ENCODE measurements around the gene BEND2. TPM values are rescaled to one million over a fixed set of nuclear protein-coding genes. Genes with fewer than 3 reads are reported as not detected.

Gene BEND2
- total and polyA plus RNA-seq, 9 of the 15 experiments (the other 6 are each of a cell fraction or from before 2014, with no cell fraction given): 0.01 to 0.18 (median 0.06) TPM; not detected in 3

DNA sequence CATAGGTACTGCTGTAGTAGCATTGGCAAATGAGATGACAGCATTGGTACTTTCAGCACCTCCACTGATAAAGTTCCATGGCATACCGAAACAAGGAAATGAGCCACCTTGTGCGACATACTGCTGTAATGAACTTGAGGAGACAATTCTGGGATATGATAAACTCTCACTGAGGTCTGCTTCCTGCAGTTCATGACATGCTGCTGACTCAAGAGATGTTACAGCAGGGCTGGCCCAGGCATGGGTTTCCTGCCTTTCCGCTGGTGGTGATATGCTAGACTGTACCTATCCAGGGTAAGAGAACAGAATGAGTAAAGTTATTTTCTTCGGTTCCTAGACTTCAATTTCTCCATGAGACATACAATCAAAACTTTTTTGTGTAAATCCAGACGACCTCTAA lies 17.1 kb downstream of the BEND2 start:
- WGBS (ENCODE audit: insufficient coverage, low coverage, missing lambda C conversion rate): 0% methylated on average over 5 of the region's 5 CpGs
- H3K4me1 ChIP-seq (replicated peaks in 1 of 2; ENCODE audit: control insufficient read depth in 2 of 2, insufficient read depth in 2 of 2, low read length in 2 of 2): no peaks in the 10 kb centered on the region
- H3K4me2 ChIP-seq (ENCODE audit: insufficient read depth, low read length): no peak overlapping the region
- intact Hi-C loops (cut with micrococcal nuclease): no loop called here
- DNase-seq (ENCODE audit: extremely low read depth in 1 of 4, low spot score in 3 of 4) (no peak), ATAC-seq (no peak), FAIRE-seq (no peak)
- CTCF ChIA-PET (ENCODE audit: low intra/inter-chr PET ratio): no interaction called here
- H3K27me3 ChIP-seq (ENCODE audit: control insufficient read depth in 2 of 2, insufficient read depth in 2 of 2, low read length in 2 of 2): no peaks in the 10 kb centered on the region; a peak in 1 of 5 replicates
- H4K20me1 ChIP-seq (replicated peaks; ENCODE audit: control insufficient read depth, insufficient read depth, low read length): no peaks in the 10 kb centered on the region
- H3K9ac ChIP-seq (ENCODE audit: insufficient read depth in 1 of 2, low read depth in 2 of 2, low read length in 2 of 2): no peak overlapping the region
- TF ChIP-seq ZNF41 (CRISPR knock-in tag; conservative IDR thresholded peaks at IDR 0.05) (0 out of 2 replicates have a peak, but pooled peaks have one; percentile 17), NFXL1 (CRISPR knock-in tag; IDR thresholded peaks at IDR 0.05) (no peak), SREBF2 (CRISPR knock-in tag; IDR thresholded peaks at IDR 0.05) (no peak), EHMT2 (IDR thresholded peaks at IDR 0.05) (no peak)
- TF ChIP-seq, protein P1, sequence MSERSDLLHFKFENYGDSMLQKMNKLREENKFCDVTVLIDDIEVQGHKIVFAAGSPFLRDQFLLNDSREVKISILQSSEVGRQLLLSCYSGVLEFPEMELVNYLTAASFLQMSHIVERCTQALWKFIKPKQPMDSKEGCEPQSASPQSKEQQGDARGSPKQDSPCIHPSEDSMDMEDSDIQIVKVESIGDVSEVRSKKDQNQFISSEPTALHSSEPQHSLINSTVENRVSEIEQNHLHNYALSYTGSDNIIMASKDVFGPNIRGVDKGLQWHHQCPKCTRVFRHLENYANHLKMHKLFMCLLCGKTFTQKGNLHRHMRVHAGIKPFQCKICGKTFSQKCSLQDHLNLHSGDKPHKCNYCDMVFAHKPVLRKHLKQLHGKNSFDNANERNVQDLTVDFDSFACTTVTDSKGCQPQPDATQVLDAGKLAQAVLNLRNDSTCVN (CRISPR knock-in tag; IDR thresholded peaks at IDR 0.05): no peak
- no peak overlapping the region for H2AFZ ChIP-seq (ENCODE audit: low read depth, low read length)
- H3K79me2 ChIP-seq (ENCODE audit: control insufficient read depth, insufficient read depth, low read length): no peaks in the 10 kb centered on the region
- no peaks in the 10 kb centered on the region for H3K36me3 ChIP-seq (ENCODE audit: control insufficient read depth, insufficient read depth, low read length)
- in situ Hi-C loops (cut with MboI): no loop called here
- no TSS peak for BruUV-seq (replicated peaks)
- no peaks in the 10 kb centered on the region for H3K9me3 ChIP-seq (replicated peaks; ENCODE audit: control insufficient read depth, insufficient read depth, low read depth, low read length)
- H3K27ac ChIP-seq (ENCODE audit: extremely low read depth, low read depth, low read length): no peak overlapping the region
- H3K9me1 ChIP-seq (ENCODE audit: control insufficient read depth, insufficient read depth, low read length): no peaks in the 10 kb centered on the region
- no peak overlapping the region for H3K4me3 ChIP-seq
- POLR2A ChIA-PET: no interaction called here

- Histone ChIP-seq H3K9me1 (ENCODE audit: control insufficient read depth, insufficient read depth, low read length) (no peaks in the 10 kb centered on the region), H3K9ac (ENCODE audit: insufficient read depth in 1 of 2, low read depth in 2 of 2, low read length in 2 of 2) (no peak overlapping the region), H3K27ac (ENCODE audit: extremely low read depth, low read depth, low read length) (no peak overlapping the region), H3K4me1 (replicated peaks in 1 of 2; ENCODE audit: control insufficient read depth in 2 of 2, insufficient read depth in 2 of 2, low read length in 2 of 2) (no peaks in the 10 kb centered on the region; a peak in 1 of 5 replicates), H3K4me3 (no peak overlapping the region), H2AFZ (ENCODE audit: low read depth, low read length) (no peak overlapping the region), H3K4me2 (ENCODE audit: insufficient read depth, low read length) (no peak overlapping the region), H3K27me3 (ENCODE audit: control insufficient read depth in 2 of 2, insufficient read depth in 2 of 2, low read length in 2 of 2) (no peaks in the 10 kb centered on the region), H3K36me3 (ENCODE audit: control insufficient read depth, insufficient read depth, low read length) (no peaks in the 10 kb centered on the region), H4K20me1 (replicated peaks; ENCODE audit: control insufficient read depth, insufficient read depth, low read length) (no peaks in the 10 kb centered on the region), H3K9me3 (replicated peaks; ENCODE audit: control insufficient read depth, insufficient read depth, low read depth, low read length) (no peaks in the 10 kb centered on the region), H3K79me2 (ENCODE audit: control insufficient read depth, insufficient read depth, low read length) (no peaks in the 10 kb centered on the region)
- no peak for FAIRE-seq
- peak; percentile 62; the same call in 2 of the 3 replicates for ATAC-seq
- WGBS (ENCODE audit: insufficient coverage, low coverage, missing lambda C conversion rate): 0% methylated on average over 1 of the region's 1 CpG
- intact Hi-C loops (cut with micrococcal nuclease): no loop called here
- ChIA-PET POLR2A (no interaction called here), CTCF (ENCODE audit: low intra/inter-chr PET ratio) (no interaction called here)
- DNase-seq (ENCODE audit: extremely low read depth in 1 of 4, low spot score in 3 of 4): no peak
- BruUV-seq (replicated peaks): no TSS peak
- in situ Hi-C loops (cut with MboI): no loop called here
- TF ChIP-seq, protein P2, sequence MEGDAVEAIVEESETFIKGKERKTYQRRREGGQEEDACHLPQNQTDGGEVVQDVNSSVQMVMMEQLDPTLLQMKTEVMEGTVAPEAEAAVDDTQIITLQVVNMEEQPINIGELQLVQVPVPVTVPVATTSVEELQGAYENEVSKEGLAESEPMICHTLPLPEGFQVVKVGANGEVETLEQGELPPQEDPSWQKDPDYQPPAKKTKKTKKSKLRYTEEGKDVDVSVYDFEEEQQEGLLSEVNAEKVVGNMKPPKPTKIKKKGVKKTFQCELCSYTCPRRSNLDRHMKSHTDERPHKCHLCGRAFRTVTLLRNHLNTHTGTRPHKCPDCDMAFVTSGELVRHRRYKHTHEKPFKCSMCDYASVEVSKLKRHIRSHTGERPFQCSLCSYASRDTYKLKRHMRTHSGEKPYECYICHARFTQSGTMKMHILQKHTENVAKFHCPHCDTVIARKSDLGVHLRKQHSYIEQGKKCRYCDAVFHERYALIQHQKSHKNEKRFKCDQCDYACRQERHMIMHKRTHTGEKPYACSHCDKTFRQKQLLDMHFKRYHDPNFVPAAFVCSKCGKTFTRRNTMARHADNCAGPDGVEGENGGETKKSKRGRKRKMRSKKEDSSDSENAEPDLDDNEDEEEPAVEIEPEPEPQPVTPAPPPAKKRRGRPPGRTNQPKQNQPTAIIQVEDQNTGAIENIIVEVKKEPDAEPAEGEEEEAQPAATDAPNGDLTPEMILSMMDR (IDR thresholded peaks at IDR 0.05 in 2 of 3, conservative IDR thresholded peaks at IDR 0.05 in 1 of 3; ENCODE audit: insufficient read depth in 2 of 3, low read depth in 1 of 3, low read length in 3 of 3): peak in 1 of 3 experiments; percentile 12; a peak in 1 of 6 replicates
- TF ChIP-seq RAD21 (CRISPR knock-in tag; conservative IDR thresholded peaks at IDR 0.05 in 1 of 2, IDR thresholded peaks at IDR 0.05 in 1 of 2): peak in 1 of 2 experiments; percentile 16; a peak in 1 of 4 replicates
- no peak for TF ChIP-seq NR2F6 (CRISPR knock-in tag; IDR thresholded peaks at IDR 0.05)
- TF ChIP-seq, protein P3, sequence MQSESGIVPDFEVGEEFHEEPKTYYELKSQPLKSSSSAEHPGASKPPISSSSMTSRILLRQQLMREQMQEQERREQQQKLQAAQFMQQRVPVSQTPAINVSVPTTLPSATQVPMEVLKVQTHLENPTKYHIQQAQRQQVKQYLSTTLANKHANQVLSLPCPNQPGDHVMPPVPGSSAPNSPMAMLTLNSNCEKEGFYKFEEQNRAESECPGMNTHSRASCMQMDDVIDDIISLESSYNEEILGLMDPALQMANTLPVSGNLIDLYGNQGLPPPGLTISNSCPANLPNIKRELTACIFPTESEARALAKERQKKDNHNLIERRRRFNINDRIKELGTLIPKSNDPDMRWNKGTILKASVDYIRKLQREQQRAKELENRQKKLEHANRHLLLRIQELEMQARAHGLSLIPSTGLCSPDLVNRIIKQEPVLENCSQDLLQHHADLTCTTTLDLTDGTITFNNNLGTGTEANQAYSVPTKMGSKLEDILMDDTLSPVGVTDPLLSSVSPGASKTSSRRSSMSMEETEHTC (IDR thresholded peaks at IDR 0.05): no peak
- TF ChIP-seq HBP1 (CRISPR knock-in tag; IDR thresholded peaks at IDR 0.05): no peak
Observed at GRCh38 chrX:18194688-18195087, 26.0 kb downstream of the BEND2 start.
